HL-60 (cell line): ENCODE results near the gene CDH23.

Experiments
- DNase-seq, 2 experiments: peaks; one replicate each; pipeline ENCODE4 v3.0.0-alpha.2; 2010 to 2020; ENCODE audit warnings: low read depth in 1 of 2, low spot score in 1 of 2
- H3K27ac ChIP-seq: fragments of 250-450 bp; sonication (Bioruptor Pico); replicated peaks from 2 replicates; pipeline ENCODE4 v1.5.1; 2020; ENCODE audit warnings: mild to moderate bottlenecking, moderate library complexity
- H3K27me3 ChIP-seq: fragments of 250-450 bp; sonication (Bioruptor Pico); 2 replicates; pipeline ENCODE4 v1.5.1; 2021; ENCODE audit warnings: mild to moderate bottlenecking, moderate library complexity; ENCODE audit not compliant: insufficient read depth, poor library complexity, severe bottlenecking
- H3K4me3 ChIP-seq: replicated peaks from 2 replicates; pipeline ENCODE4 v1.5.1; 2011; ENCODE audit warnings: mild to moderate bottlenecking, control low read depth, low read length; ENCODE audit not compliant: insufficient read depth
- GABPA ChIP-seq: IDR thresholded peaks from 2 replicates; pipeline ENCODE4 v1.6.1; 2012; ENCODE audit warnings: low read depth
- POLR2AphosphoS5 ChIP-seq: IDR thresholded peaks from 2 replicates; pipeline ENCODE4 v1.6.1; 2012; ENCODE audit warnings: low read depth
- SPI1 ChIP-seq: IDR thresholded peaks from 2 replicates; pipeline ENCODE4 v1.6.1; 2012; ENCODE audit warnings: low read depth, mild to moderate bottlenecking, borderline replicate concordance
- TF ChIP-seq, protein P1 (sequence below): IDR thresholded peaks from one replicate; pipeline ENCODE4 v1.5.1; 2011; ENCODE audit warnings: low read length, control low read depth, inconsistent platforms; ENCODE audit not compliant: insufficient read depth
- TF ChIP-seq, protein P2 (sequence below): IDR thresholded peaks from 2 replicates; pipeline ENCODE4 v1.6.1; 2012; ENCODE audit warnings: low read depth; ENCODE audit not compliant: insufficient replicate concordance

CDH23 gene

DNA sequence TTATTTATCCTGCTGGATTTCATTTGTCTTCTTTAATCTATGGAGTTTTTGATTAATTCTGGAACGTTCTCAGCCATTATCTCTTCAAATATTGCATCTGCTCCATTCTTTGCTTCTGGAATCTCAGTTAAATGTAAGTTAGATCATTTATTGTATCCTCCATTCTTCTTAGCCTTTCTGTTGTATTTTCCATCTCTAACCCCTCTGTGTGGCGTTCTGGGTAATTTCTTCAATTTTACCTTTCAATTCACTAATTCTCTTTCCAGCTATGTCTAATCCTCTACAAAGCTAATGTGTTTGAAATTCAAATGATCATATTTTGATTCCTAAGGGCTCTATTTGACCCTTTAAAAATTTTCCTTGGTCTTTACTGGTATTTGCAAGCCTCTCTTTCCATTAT is 92.4 kb downstream of the CDH23 start:
- Histone ChIP-seq H3K4me3 (no peak overlapping the region), H3K27ac (no peak overlapping the region; the same call in 1 of the 2 replicates), H3K27me3 (no peaks in the 10 kb centered on the region)
- TF ChIP-seq, protein P1, sequence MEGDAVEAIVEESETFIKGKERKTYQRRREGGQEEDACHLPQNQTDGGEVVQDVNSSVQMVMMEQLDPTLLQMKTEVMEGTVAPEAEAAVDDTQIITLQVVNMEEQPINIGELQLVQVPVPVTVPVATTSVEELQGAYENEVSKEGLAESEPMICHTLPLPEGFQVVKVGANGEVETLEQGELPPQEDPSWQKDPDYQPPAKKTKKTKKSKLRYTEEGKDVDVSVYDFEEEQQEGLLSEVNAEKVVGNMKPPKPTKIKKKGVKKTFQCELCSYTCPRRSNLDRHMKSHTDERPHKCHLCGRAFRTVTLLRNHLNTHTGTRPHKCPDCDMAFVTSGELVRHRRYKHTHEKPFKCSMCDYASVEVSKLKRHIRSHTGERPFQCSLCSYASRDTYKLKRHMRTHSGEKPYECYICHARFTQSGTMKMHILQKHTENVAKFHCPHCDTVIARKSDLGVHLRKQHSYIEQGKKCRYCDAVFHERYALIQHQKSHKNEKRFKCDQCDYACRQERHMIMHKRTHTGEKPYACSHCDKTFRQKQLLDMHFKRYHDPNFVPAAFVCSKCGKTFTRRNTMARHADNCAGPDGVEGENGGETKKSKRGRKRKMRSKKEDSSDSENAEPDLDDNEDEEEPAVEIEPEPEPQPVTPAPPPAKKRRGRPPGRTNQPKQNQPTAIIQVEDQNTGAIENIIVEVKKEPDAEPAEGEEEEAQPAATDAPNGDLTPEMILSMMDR: no peak
- TF ChIP-seq, protein P2, sequence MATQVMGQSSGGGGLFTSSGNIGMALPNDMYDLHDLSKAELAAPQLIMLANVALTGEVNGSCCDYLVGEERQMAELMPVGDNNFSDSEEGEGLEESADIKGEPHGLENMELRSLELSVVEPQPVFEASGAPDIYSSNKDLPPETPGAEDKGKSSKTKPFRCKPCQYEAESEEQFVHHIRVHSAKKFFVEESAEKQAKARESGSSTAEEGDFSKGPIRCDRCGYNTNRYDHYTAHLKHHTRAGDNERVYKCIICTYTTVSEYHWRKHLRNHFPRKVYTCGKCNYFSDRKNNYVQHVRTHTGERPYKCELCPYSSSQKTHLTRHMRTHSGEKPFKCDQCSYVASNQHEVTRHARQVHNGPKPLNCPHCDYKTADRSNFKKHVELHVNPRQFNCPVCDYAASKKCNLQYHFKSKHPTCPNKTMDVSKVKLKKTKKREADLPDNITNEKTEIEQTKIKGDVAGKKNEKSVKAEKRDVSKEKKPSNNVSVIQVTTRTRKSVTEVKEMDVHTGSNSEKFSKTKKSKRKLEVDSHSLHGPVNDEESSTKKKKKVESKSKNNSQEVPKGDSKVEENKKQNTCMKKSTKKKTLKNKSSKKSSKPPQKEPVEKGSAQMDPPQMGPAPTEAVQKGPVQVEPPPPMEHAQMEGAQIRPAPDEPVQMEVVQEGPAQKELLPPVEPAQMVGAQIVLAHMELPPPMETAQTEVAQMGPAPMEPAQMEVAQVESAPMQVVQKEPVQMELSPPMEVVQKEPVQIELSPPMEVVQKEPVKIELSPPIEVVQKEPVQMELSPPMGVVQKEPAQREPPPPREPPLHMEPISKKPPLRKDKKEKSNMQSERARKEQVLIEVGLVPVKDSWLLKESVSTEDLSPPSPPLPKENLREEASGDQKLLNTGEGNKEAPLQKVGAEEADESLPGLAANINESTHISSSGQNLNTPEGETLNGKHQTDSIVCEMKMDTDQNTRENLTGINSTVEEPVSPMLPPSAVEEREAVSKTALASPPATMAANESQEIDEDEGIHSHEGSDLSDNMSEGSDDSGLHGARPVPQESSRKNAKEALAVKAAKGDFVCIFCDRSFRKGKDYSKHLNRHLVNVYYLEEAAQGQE: no peak
- DNase-seq: no peak

DNA sequence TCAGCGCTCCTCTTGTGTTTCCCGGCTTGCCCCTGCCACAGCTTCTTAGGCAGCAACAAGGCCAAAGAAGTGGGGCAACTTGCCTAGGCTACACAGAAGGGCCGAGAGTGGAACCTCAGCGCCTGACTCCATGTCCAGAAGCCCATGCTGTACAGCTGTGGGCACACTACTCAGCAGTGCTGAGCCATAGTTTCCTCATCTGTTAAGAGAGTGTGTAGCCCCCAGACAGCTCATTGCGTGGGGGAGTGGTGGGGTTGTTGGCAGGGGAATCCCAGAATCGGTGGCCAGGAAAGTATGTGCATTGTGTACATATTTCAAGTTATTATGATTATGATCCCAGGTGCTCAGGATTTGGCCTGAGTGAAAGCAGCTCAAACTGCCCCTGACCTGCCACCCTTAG is 96.2 kb downstream of the CDH23 start:
- no peak overlapping the region for H3K27ac ChIP-seq
- no peak overlapping the region for H3K4me3 ChIP-seq
- TF ChIP-seq GABPA (no peak), POLR2AphosphoS5 (no peak), SPI1 (no peak)
- TF ChIP-seq, protein P1: no peak
- TF ChIP-seq, protein P2: no peak
- no peaks in the 10 kb centered on the region for H3K27me3 ChIP-seq
- no peak for DNase-seq

DNA sequence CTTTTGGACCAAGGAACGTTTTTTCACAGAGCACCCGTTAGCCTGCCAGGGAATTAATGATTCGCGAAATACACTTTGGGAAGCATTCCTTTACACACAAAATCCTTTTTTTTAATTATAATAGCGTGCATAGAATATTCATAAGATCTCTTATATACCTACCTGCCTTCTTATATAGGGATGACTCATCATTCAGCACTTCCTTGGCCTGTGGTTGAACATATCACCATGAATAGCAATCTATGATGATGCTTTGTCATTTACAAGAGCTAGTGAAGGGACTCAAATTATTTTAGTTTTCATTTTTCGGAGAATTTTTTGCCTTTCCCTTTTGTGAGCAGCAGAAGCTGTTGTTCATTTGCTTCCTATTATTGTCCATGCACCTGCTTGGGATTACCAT is 97.0 kb downstream of the CDH23 start:
- DNase-seq: no peak
- no peak overlapping the region for H3K27ac ChIP-seq
- TF ChIP-seq SPI1: no peak
- TF ChIP-seq, protein P2: no peak
- TF ChIP-seq POLR2AphosphoS5: no peak
- TF ChIP-seq GABPA: no peak
- TF ChIP-seq, protein P1: no peak
- no peaks in the 10 kb centered on the region for H3K27me3 ChIP-seq
- no peak overlapping the region for H3K4me3 ChIP-seq
